Activated T-cell treated with anti-CD3 and anti-CD28 coated beads for 1 hour (primary cell): ENCODE measurements around the gene IGSF9B.

Source experiments
- DNase-seq: peaks from one replicate; pipeline ENCODE4 v3.0.0-alpha.2; 2020; ENCODE audit warnings: low read depth

The IGSF9B gene

DNA sequence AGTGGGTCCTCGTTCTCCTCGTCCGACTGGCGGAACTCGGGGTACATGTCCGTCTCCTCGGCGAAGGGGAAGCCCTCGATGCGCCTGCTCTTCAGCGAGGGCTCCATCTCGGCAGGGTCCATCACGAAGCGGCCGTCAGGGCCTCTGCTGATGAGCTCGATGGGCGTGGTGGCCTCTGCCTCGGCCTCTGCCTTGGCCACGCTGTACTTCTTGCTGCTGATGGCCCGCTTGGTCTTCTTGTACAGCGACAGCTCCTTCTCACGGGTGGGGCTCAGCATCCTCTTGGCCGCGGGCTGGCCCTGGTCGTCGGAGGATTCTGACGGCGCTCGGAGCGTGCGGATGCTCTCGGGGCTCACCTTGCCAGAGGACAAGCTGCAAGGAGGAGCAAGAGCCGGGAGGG lies 35.7 kb downstream of the IGSF9B start:
- DNase-seq: no peak

DNA sequence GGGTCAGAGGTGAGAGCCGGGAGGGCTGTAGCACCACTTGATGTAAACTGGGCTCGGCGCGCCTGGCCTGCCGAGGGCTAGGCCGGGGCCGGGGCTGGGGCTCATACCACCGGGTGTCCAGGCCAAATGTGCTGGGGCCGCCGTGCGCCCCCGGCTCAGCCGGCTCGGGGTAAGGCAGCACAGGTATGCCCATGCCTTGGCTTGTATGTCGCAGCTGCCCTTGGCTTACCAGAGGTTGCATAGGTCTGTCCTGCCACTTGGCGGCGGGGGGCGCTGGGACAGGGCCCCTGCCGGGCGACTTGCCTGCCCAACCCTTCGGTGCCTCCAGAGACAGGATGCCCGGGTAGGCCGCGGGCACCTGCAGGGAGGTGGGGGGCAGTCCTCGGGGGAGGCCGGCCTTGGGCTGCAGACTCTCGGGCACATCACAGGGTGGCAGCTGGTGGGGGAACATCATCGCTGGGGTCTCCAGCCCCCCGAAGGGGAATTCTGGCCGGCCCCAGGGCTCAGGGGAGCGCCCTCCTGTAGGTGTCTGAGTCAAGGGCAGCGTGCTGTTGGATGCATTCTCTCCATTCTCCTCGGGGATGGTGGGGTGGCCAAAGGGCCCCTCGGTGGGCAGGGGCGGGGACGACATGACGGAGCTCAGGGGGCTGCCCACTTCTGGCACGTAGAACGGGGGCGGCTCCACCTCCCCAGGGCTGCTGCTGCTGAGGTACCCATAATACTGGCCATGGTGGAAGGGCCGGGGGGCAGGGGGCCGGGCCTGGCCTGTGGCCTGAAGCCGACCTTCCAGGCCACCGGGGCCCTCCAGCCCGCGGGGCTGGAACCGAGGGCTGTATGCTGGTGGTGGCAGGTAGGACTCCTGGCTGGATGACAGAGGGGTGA lies 36.4 kb downstream of the IGSF9B start:
- no peak for DNase-seq

DNA sequence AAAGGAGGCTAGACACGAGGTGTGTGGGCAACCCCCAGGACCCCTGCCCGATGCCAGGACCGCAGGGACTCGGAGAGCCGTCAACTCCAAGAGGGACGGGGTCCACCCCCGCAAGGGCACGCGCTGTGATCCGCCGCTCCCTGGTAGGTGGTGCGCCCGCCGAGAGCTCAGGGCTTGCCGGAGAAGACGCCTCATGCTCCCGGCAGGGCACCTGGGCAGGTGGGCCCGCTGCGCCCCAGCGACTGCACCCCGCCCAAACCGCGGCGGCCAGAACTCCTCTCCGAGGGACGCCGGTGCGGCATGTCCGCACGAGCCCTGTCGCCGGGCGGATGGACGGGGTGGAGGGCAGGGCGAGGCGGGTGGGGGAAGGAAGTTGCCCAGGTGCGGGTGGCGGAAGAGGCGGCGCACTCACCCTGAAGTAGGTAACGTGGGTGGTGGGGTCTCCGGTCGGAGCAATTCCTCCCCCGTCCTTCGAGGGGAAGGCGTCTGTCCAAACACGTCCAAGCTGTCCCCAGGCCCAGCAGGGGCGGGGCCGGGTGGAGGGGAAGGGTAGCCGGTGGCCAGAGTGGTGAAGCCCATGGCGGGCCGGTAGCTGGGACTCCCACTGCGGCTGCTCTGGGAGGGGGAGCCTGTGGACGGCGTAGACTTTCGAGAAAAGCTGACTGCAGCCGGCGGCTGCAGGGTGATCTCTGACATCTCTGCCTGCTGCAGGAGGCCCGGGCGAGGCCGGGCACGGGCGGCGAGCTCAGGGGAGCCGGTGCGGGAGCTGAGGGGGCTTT lies 37.2 kb downstream of the IGSF9B start:
- no peak for DNase-seq

DNA sequence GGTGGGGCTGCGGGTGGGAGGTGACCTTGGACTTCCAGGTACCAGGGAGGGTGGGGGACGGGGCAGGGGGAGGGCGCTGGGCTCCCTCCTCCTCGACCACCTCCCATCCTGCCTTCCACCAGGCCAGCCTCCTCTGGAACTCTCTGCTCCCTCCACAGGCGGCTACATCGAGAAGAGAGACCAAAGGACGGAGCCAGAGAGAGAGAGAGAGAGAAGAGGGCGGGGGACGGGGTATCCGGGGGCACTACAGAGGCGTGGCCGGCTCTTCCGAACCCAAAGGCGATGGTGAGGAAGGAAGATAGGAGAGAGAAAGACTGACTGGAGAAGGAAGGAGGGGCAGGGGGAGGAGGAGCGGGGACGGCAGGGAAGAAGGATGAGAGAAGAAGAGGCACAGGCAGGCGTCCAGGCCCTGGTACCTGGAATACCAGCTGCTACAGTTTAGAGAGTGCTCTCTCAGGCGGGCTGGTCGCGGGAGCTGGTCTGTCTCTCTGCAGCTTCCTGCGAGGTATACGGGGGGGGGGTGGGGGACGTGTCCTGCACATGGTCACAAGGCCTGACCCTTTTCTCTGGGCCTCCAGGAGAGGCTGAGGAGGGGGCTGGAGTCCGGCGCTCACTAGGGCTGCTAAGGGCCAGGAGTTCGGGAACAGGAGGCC lies 38.0 kb downstream of the IGSF9B start:
- no peak for DNase-seq

DNA sequence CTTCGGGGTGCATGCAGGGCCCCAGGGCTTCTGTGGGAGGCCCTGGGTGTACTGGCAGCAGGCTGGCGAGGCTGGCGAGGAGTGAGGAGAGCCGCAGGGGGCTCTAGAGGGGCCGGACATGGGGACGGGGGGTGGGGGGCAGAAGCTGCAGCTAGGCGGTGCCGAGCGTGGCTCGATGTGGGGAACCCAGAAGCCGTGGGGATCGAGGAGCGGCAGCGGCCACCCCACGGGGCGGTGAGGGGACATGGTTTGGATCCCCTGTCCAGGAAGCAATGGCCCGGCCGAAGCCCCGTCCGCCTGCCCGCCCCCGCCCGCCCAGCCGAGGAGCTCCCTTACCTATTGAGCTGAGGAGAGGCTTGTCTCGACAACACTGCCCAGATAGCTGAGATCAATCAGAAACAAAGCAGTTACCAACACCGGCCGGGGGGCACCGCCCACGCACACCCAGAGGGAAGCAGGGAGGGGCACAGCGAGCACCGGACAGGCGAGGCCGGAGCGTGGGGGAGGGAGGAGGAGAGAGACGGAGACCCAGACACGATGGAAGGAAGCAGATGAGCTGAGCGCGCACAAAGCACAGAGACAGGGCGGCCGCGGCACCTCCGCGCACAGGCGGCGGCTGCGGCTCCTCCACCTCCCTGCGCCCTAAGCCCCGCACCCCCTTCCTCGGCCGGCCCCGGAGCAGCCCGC lies 38.7 kb downstream of the IGSF9B start:
- DNase-seq: no peak

DNA sequence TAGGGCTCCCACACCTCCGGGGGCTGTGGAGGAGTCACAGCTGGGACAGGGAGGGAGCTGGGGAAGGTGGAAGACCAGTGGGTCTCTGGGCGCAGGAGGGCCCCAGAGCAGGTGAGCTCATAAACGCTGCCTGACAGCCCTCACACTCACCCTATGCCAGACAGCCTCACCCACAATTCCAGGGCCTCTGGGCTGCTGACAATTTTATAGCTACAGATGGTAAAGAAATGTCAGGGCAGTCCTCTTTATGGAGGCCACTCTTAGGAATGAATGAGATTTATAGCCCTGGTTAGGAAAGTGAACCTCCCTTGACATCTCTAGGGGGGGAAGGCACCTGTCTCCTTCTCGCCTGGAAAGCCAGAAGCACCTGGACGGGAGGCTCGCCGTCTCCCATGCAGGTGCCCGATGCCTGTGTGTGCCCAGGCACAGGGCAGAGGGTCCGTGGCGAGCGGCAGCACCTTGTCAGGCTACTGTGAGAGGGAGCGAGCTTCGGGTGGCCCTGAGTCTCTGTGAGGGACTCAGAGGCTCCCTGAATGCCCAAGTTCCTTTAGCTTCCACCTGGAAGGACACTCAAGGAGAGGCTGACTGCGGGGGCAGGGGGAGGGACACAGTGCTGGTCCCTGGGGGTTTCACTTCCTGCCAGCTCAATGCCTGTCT lies 39.9 kb downstream of the IGSF9B start:
- DNase-seq: no peak

DNA sequence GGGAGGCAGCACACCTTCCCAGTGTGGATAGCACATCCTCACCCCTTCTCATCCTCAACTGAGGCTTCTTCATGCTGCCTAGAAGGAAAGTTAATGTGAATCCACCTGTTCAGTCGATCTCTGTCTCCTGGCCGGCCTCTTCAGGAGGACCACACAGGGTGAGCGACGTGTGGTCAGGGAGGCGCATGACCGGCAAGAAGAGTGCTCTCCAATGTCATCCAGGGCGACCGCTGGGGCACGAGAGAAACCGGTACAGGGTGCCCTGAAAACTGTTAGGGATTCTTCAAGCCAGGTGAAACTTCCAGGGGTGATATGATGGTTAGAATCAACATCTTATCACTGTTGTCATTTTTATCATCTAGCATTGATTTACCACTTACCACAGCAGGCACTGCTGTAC lies 43.0 kb downstream of the IGSF9B start:
- no peak for DNase-seq

DNA sequence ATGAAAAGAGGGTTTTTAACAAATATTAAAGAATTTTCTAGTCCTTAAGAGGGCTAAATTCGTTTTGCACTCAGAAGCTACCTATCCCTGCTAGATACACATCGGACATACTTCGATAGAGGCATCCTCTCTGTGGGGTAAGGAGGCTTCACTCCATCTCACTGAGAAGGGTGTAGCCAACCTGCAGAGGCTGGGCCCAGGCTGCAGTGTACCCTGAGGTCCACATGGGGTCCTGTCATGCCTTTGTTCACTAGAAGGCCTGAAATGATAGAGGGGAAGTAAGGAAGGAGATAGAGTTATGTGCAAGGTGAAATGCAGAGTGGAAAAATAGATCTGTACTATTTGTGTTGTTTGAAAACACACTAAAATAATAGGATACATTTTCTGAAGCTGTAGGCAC lies 45.6 kb downstream of the IGSF9B start:
- no peak for DNase-seq

DNA sequence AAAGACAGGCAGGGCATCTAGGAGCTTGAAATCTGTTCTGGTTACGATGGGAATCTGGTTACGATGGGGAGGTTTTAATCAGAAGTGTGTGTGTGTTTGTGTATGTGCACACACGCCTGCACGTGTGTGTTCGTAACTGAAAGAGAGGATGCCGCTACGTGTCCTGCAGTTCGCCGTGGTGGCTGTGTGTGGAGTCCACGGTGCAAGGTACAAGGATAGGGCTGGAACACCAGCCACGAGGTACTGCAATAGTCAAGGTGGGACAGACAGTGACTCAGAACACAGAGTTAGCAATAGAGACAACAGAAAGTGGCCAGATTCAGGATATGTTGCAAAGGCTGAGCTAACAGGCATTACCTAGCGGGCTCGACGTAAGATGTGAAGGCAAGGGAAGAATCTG lies 46.7 kb downstream of the IGSF9B start:
- DNase-seq: no peak

DNA sequence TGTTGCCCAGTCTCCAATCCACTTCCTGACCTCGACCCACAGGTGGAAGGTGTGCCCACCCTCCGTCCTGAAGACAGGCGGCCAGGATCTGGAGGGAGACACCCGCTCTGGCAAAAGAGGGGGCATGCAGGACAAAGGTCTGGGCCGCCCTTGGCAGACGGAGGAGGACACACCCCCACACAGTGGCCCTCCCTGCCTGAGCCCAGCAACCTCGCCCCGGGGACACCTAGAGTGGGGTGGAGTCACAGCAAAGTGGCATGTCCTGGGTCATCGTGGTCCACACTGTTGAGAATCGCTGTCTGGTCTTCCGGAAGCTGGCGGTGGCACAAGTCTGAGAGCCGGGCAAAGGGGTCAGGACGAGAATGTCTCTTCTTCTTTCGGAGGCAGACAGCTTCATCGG lies 47.9 kb downstream of the IGSF9B start:
- no peak for DNase-seq

DNA sequence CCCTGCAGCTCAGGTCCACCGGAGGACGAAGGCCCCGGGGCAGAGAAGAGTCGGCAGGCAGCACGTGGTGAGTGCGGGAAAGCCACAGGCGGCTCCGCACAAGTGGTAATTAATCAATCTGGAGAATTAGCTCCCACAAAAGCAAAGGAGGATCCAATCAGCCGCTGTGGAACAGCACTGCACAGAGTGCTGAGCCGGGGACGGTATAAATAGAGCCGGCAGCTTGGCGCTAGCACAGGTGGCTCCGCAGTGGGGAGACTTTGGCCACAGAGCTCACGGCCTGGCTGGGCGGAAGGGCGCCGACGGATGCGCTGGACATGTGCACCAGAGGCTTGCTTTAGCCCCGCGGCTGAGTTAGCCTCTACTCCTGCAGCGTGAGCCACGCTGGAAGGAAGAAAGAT lies 48.9 kb downstream of the IGSF9B start:
- no peak for DNase-seq

DNA sequence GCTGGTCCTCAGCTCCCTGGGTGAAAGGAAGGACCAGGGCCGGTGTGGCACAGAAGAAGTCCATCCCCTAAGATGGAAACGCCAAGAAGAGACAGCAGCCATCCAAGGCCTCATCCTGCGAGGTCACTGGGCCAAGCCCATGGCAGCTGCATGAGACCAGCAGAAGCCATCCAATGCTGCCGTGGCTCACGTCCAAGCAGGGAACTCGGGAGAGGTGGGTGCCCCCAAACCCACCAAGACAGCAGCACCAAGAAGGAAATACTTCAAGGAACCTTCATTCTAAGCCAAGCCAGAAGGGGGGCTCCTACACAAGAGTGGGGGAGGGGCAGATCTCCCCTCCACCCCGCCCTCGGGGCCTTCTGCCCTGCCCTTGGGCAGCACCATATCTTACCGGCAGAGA lies 49.6 kb downstream of the IGSF9B start:
- DNase-seq: no peak

DNA sequence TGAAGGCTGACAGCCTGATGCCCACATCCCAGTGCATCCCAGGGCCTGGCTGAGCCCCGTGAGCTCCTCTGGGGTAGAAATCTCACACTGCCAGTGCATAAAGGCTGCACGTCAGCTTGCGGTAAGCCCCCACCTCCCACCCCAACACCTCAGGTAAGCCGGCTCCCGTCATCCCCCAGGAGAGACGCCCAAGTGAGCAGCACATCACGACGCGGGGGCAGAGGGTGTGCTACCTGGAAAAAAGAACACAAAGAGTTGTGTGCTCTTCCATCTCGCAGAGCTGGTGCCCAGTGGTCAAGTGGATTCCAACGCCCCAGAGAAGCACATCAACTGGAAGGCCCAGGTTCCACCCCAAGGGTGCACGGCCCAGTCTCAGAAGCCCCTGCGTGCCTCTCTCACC lies 50.0 kb downstream of the IGSF9B start:
- no peak for DNase-seq

DNA sequence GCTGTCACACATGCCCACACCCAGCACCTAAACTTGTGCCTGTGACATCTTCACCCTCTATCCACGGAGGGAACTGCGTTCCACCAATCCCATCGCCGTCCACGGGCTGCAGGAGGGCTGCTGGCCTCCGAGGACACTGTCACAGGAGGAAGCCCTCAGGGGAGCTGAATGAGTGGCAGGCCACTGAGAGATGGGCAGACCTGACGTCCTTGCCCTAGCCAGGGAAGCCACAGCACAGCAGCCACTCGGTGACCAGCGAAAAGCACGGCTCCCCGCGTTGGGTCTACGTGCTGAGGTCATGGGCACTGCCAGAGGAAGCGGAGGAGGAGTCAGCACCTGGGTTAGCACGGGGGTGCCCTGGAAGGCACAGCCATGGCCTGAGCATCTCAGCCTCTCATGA lies 50.5 kb downstream of the IGSF9B start:
- DNase-seq: no peak

DNA sequence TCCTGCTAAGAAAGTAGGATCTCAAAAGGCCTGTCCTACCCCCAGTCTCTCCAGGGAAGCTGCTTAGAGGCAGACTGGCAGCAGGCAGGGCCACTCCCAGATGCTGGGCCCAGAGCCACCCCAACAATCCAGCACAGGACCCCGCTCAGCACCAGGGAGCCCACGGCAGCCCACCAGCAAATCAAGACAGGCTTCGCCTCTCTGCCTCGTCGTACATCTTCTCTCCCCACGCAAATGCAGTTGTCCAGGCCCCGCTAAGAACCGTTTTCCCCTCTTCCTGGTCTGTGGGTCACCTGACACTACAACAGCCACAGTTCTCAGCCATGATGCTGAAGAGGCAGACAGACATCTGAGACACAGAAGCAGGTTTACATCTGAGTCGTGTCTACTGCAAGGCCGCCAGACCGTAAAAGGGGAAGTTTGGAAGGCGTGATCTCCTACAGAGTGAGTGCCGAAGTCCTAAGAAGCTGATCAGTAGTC lies 51.1 kb downstream of the IGSF9B start:
- DNase-seq: no peak

DNA sequence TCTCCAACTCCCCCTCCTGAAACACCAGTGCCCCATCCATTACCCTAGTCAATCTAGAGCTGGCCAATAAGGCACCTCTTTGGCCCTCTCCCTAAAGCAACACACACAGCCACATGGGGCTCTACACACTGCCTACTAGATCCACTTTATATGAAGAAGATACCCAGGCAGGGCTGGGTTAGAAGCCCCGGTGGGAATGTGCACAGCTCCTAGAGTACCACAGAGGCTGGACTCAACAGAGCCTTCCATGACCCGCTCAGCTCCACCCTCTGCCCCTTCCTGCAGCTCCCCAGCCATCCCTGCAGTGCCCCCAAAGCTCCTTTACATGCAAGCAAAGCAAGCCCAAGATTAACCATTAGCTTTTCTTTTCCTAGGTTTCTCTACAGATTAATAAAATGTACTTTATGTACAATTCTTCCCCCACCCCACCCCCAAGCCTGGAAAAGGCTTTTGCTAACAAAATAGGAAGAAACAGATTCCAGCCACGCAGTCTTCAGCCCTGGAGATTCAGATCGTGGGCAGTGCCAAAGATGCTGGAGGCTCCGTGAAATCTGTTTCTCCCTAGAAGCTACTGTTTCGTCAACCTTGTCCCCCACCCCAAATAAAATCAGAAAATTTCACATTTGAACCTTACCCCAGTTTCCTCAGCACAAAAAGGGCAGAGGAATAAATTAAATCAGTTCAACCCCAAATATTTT lies 51.8 kb downstream of the IGSF9B start:
- no peak for DNase-seq

DNA sequence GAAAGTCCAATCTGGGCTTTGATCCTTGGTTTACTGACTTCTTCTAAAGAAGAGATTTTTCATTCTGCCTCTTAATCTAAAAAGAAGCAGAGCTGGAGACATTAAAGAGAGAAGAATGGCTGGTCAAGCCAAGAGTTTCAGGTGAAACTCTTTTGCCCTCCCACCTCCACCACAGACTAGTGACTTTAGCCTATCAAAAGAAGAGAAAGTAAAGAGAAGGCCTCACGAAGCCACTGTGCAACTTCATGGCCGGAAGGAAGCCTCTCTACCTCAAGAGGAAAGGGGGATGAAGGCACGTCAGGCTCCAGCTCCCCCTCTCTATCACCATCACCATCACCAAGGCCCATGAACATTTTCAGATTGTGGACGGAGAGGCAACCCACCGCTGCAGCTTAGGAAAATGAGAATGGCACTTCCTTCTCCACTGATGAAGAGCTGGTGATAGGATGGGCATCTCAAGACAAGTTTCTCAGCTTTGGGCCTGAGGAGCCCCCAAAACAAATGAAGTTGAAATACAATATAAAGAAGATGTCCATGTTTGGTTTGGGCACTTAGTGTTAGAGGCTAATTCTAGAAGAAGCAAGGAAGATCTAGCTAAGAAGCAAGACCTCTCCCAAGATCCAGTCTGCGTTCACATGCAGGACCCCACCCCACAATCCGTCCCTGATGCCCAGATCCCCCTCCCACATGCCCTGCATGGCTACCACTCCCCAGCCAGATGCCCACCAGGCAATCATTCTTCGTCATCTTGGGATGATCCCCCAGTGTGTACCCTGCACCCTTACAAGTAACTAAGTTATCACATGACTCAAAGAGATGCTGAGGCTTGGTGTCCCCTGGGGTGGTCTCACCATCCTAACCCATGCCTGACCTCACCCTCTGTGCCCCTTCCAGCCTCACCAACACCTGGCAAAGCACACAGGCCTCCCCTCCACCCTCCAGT lies 52.6 kb downstream of the IGSF9B start:
- DNase-seq: no peak

DNA sequence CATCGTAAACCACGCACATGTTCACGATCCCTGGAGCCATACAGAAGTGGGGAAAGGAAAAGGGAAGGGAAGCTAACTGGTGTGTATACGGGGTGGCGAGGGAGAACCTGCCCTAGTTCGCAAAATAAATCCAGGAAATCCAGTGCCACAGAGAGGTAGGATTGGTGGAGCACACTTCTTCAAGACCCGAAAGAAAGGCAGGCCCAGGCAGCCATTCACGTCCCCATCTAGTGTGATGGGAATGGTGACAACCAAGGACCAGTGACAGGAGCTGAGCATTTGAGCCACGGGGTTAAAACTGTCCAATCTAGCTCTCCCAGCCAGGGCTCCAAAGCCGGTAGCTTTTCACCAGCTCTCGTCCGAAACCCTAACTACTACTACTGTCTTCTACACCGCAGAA lies 53.7 kb downstream of the IGSF9B start:
- DNase-seq: no peak

DNA sequence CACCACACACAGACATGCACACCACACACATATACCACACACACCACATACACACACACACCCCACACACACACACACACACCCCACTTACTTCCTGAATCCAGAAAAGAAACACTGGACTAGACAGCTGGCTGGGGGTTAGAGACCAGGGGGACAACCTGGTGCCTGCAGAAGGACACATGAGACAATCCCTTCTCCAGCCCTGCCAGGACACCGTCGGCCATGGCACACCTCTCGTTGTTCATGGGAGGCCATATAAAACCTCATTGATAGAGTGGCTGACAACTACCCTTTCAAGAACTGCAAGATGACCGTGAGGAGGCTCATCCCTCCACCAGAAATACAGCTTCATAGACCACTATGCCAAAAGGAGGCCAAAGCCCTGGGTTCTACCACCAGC lies 54.3 kb downstream of the IGSF9B start:
- no peak for DNase-seq

DNA sequence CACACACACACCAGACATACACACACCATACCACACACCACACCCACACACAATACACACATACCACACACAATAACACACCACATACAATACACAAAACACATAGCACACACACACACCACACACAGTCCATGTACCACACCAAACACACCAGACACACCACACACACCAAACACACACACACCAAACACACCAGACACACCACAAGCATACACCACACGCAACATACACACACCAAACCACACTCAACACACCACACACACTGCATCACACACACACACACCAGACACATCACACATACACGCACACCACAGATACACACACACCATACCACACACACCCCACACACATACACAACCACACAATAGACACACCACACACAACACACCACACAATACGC lies 54.8 kb downstream of the IGSF9B start:
- no peak for DNase-seq
